ENCODE data around the gene CAV1. TPM values are rescaled to one million over a fixed set of nuclear protein-coding genes. Genes with fewer than 3 reads are reported as not detected.

Gene CAV1
- total RNA-seq, 1 experiment from 2014 or later = 437 TPM

GRCh38 chr7:116528008-116528789 is 3.4 kb downstream of the CAV1 start:
- peak; percentile 94 for DNase-seq (ENCODE audit: low read depth)

DNA sequence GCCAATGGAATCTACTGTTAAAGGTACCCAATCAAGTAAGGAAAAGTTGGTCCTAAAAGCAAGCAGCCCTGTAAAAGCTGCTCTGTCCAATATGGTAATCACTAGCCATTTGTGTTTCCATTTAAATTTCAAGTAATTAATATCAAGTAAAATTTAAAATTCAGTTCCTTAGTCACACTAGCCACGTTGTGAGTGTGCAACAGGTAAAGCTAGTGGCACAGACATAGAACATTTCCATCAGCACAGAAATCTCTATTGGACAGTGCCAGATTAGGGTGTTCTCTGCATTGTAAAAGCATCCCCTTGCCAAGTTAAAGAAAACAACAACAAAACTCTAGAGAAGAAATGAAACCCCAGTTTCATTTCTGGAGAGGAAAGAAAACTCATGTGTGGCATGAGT is 4.4 kb downstream of the CAV1 start:
- DNase-seq (ENCODE audit: low read depth) = no peak

DNA sequence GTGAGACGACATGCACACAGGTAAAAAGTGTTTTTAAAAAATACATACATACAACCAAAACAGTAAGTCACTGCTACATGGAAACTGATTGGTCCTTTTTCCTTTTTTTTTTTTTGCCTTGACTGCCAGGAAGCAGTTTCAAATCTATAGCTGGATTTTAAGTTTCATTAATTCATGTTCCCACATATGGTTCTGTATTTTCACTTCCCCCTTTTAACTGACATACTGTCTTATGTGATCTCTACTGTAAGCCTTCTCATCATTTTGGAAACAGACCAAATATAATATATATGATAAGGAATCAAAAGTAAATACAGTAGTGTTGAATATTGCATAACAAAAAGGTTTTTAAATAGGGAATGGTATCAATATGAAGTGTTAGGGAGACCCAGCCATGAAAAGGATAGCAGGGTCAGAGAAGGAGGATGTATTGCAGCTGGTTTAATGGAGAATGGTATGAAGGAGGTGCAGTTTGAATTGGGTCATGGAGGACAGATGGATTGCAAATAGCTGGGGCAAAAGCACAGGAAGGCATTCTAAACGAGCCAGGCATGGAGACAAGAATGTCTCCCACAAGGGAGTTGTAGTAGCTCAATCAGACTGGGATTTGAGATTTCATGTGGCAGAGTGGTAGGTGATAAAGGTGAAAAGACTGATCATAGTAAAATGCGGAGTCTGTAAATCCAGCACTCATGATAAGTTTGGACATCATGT is 5.4 kb downstream of the CAV1 start:
- no peak for DNase-seq (ENCODE audit: low read depth)

DNA sequence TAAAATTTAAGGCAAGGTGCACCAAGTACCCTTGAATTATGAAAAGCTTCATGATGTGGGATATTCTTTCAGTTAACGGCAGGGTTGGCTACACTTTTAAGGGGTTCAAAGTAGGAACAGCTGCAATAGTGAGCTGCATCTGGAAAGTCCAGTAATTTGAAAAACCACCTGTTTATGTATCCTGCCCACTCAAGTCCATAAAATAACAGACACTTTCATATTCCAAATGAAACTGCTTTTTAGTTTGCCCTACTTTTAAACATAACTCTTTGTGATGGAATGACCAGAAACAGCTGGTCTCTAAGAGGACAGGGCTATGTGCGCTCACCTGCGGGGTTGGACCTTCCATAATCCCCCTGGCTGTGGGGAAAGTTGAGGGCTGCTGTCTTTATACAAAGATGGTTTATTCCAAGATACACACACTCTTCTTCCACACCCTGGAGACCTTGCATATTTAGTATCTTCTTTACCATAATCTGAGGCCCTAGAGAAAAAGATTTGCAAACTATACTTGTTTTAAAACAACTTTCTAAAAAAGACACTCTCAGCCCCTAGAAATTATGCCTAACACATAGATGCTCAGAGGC is 7.4 kb downstream of the CAV1 start:
- DNase-seq (ENCODE audit: low read depth) = no peak

- DNase-seq (ENCODE audit: low read depth) = no peak
These were observed 10.0 kb downstream of the CAV1 start for GRCh38 chr7:116534790-116535189.

- no peak for DNase-seq (ENCODE audit: low read depth)
These were observed 10.6 kb downstream of the CAV1 start for GRCh38 chr7:116535416-116535815.

- no peak for DNase-seq (ENCODE audit: low read depth)
These were observed 13.3 kb downstream of the CAV1 start for GRCh38 chr7:116538138-116538537.

DNA sequence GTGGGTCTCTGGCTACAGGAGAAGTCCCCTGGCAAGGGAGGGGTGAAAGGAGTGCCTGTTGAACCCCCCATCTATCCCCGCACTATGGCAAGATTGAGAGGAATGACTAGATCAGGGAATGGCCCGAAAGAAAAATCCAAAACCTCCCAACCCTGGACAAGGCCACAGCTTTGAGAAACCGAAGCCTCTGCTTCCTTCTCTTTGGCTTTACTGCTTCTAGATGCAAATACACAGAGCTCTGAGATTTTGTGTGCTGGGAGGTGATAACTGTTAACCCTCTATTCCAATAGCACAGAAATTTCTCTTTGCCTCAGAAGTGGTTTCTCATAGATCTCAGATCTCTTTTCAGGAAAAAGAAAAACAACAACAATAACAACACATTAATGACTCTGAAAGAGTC is 15.0 kb downstream of the CAV1 start:
- DNase-seq (ENCODE audit: low read depth) = no peak

DNA sequence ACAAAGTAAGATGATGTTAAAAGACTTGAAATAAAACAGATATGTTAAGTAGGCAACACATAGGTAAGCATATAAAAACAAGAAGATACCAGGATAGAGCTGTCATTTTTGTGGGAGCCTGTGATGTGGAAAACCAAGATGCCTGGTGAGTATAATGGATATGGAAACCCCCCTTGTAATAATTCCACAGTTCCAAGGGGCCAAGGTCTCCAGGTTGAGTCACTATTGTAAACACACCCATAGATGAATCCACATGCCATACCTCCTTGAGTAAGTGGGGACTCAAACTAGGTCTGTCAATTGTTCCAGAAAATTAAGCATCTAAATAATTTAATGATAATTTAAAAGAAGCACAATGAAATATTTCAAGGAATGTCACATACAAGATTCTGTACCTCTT is 15.9 kb downstream of the CAV1 start:
- DNase-seq (ENCODE audit: low read depth) = no peak

- DNase-seq (ENCODE audit: low read depth) = no peak
These were observed 17.1 kb downstream of the CAV1 start for GRCh38 chr7:116541951-116542350.

DNA sequence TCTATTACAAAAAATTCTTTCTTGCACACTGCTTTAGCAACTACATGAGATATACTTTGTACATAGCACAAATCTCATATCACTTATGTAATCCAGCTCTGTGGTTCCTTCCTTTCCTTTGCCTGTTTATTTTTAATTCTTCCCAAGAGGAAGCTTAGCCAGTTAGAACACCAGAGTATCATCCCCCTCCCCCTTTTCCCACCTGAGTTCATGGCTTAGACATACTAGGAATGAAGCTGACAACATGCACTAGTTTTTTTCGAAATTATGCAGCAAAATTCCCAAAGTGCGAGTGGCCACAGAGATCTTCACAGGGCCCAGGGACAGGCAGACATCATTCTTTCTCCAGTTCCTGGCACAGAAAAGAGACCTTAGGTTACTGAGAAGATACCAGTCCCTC is 17.8 kb downstream of the CAV1 start:
- DNase-seq (ENCODE audit: low read depth) = no peak

DNA sequence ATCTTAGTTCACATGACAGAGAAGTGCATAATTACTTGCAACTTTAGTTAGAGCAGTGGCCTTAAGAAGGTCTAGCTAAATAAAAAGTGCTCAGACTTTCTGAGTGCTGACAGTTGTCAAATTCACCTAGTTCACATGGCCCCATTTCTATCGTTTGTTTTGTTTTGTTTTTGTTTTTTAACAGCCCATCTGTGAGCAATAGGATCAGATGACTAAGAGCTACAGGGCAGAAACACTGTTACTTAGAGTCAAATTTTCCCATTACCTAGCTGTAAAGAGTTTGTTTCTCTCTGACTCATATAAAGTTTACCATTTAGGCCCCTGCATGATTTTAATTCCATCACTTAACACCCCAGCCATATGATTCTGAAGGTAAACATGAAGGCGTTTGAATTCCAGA is 18.8 kb downstream of the CAV1 start:
- DNase-seq (ENCODE audit: low read depth) = no peak

GRCh38 chr7:116544487-116544886 is 19.7 kb downstream of the CAV1 start:
- DNase-seq (ENCODE audit: low read depth) = no peak

DNA sequence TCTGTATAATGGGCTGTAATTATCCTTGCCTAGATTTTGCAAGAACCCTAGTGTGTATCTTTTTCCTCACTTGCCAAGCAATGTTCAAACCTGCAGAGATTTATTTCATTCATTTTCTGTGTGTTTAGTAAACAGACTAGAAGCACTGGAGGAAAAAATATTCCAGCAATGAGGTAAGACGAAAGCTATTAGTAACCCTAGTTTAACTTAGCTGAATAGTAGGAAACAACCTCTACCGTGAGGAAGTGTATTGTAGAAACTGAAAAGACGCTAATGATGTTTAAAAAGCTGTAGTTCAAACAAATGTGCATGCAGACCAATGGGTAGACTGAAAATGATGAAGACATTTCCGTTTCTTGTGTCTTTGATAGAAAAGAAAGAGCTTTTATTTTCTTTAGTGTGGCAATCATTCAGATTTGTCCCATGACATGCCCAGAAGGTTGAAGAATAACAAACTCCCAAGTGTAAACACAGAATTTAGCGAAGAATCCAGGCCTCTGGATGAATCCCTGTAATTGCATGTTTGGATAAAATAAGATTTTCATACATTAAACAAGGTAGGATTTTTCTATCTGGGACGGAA is 20.7 kb downstream of the CAV1 start:
- DNase-seq (ENCODE audit: low read depth) = no peak

- no peak for DNase-seq (ENCODE audit: low read depth)
These were observed 21.2 kb downstream of the CAV1 start for GRCh38 chr7:116546054-116546453.

DNA sequence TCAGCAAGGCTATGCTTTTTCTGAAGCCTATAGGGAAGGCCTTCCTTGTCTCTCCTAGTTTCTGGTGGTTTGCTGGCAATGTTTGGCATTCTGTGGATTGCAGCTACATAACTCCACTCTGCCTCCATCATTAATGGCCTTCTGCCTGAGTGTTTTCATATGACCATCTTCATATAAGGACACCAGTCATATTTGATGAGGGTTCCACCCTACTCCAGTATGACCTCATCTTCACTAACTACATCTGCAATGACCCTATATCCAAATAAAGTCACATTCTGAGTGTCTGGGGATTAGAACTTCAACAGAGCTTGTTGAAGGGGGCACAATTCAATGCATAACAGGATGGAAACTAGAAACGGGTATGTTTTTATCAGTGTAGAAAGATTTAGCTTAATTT is 22.1 kb downstream of the CAV1 start:
- no peak for DNase-seq (ENCODE audit: low read depth)

- no peak for DNase-seq (ENCODE audit: low read depth)
These were observed 22.5 kb downstream of the CAV1 start for GRCh38 chr7:116547347-116547746.

DNA sequence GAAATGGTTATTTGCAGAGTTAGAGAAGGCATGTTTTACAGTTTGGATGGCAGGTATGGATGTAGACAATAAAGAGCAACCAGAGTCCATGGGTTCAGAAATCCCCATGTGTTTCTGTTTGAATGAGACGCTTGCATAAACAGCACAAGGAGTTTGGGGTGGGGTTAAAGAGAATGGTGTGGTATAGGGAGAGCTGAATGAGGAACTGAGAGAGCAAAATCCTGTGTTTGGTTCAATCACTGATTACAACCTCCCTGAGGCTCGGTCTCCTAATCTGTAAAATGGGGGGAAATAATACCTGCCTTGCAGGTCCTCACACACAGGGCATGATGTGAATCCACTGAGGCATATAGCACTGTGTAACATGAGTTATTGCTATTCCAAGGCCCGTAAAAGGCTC is 23.7 kb downstream of the CAV1 start:
- DNase-seq (ENCODE audit: low read depth) = no peak

DNA sequence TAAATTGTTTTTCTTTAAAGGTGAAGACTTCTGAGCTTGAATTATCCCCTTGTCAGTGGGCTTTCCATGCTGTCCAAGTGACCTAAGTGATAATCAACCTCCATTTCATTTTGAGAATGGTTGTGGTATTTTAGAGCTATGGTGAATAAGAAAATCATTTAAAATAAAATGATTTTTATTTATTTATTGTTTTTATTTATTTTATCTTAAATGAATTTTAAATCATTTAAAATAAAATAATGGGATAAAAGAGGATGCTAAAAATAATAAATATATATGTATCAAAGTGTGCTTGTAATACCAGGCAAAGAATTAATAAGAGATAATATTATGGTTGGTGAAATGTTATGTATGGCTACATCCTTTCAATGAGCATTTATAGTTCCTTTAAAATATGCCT is 24.5 kb downstream of the CAV1 start:
- DNase-seq (ENCODE audit: low read depth) = no peak

DNA sequence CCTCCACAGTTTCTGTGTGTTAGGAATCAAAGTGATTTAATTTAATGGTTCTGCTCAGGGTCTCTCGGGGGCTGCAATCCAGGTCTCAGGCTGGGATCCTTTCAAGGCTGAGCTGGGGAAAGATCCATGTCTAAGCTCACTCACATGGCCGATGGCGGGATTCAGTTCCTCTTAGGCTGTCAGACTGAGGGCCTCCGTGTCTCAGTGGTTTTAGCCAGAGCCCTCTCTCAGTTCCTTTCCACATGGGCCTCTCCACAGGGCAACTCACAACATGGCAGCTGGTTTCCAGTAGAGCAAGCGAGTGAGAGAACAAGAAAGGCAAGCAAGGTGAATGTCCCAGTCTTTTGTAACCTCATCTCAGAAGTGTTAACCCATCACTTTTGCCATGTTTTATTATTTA is 26.9 kb downstream of the CAV1 start:
- no peak for DNase-seq (ENCODE audit: low read depth)

GRCh38 chr7:116552602-116553001 is 27.8 kb downstream of the CAV1 start:
- peak; percentile 70 for DNase-seq (ENCODE audit: low read depth)

Data from HT1080 (cell line).